Choroid plexus epithelial cell (primary cell): ENCODE data around the gene RASAL2.
A peak's percentile ranks its signal among the peaks of the same experiment; 100 is the strongest.

Experiments used
- DNase-seq: peaks from one replicate; pipeline ENCODE4 v3.0.0-alpha.2; 2010; ENCODE audit warnings: low read depth
- H3K4me3 ChIP-seq: 2 replicates; pipeline ENCODE4 v1.5.1; 2011; ENCODE audit warnings: low read depth, mild to moderate bottlenecking, control low read depth, low read length, moderate library complexity
- TF ChIP-seq, protein P1 (sequence below): conservative IDR thresholded peaks from 2 replicates; pipeline ENCODE4 v1.5.1; 2011; ENCODE audit warnings: low read depth, mild to moderate bottlenecking, control low read depth, inconsistent platforms, low read length, moderate library complexity

Gene RASAL2

GRCh38 chr1:178142806-178143205 lies 48.9 kb downstream of the RASAL2 start:
- TF ChIP-seq, protein P1, sequence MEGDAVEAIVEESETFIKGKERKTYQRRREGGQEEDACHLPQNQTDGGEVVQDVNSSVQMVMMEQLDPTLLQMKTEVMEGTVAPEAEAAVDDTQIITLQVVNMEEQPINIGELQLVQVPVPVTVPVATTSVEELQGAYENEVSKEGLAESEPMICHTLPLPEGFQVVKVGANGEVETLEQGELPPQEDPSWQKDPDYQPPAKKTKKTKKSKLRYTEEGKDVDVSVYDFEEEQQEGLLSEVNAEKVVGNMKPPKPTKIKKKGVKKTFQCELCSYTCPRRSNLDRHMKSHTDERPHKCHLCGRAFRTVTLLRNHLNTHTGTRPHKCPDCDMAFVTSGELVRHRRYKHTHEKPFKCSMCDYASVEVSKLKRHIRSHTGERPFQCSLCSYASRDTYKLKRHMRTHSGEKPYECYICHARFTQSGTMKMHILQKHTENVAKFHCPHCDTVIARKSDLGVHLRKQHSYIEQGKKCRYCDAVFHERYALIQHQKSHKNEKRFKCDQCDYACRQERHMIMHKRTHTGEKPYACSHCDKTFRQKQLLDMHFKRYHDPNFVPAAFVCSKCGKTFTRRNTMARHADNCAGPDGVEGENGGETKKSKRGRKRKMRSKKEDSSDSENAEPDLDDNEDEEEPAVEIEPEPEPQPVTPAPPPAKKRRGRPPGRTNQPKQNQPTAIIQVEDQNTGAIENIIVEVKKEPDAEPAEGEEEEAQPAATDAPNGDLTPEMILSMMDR, result no peak
- no peak overlapping the region for H3K4me3 ChIP-seq
- DNase-seq, result no peak

DNA sequence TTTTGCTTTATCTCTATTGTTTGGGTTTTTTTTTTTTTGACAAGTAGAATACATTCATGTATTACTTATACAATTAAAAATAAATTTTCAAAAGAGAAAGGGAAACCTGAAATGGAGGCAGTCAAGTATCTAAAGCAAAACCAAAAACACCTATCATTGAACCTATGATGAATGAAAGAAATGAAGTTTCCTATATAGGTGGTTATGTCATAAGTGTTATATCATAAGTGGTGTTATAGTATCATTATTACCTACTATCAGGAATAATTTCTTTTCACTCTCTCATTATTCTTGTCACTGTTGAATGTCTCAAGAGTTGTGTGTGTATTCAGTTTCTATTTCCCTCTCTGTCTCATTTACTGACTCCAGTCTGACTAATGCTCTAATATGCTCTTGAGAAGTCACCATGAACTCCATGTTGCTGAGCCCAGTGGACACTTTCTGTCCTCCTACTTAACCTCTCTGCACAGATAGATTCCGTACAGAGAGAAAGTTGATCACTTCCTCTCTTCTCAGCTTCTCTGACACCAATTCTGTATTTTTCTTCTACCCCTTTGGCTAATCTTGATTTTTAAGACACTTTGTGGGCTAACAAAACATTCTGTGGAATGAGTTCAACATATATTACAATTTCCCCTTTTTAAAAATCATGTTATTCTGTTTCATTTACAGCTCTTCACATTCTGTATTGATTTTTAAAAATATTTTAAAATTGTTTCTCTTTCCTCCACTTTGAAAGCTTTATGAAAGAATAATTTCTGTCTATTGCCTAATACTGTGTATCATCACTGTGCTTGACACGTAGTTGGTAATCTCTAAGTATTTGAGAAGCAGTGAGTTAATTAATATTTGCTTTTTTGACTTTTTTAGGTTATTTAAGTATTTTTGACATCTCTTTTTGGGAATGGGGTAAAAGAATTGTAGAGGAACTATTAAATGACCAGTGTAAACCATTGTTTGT lies 50.1 kb downstream of the RASAL2 start:
- H3K4me3 ChIP-seq, result no peak overlapping the region
- TF ChIP-seq, protein P1, result no peak
- peak; percentile 51 for DNase-seq

DNA sequence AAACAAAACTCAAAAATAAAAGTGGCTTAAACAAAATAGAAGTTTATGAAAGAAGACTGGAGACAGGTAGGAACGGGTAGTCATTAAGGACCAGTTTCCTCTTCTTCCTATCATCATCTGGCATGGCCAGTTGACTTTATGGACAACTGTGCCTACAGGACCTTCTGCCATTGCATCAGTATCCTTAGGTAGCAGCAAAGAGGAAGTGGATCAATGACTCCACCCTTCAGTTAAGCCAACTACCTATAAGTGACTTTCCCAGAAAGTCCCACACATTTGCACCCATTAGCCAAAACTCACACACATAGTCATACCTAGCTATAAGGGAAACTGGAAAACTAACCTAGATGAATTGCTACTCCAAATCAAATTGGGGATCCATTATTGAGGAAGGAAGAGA lies 51.7 kb downstream of the RASAL2 start:
- H3K4me3 ChIP-seq, result no peak overlapping the region
- TF ChIP-seq, protein P1, result no peak
- no peak for DNase-seq

- DNase-seq, result no peak
- no peak overlapping the region for H3K4me3 ChIP-seq
- TF ChIP-seq, protein P1, result no peak
Observed at GRCh38 chr1:178146436-178146835, 52.5 kb downstream of the RASAL2 start.

DNA sequence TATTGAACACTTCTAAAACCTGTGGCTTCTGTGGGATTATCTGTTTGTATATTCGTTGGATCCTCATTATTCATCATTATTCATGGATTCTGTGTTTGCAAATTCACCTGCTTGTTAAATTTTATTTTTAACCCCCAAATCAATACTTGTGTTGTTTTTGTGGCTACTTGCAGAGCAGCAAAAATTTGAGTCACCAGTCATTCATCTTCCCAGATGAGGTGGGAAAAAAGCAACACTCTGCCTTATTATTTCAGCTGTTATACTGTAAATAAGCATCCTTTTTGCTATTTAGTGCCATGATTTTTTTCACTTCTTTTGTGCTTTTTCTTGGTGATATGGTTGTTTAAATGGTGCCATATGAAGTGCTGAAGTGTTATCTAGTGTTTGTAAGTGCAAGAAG lies 56.7 kb downstream of the RASAL2 start:
- TF ChIP-seq, protein P1, result no peak
- DNase-seq, result no peak
- no peak overlapping the region for H3K4me3 ChIP-seq

DNA sequence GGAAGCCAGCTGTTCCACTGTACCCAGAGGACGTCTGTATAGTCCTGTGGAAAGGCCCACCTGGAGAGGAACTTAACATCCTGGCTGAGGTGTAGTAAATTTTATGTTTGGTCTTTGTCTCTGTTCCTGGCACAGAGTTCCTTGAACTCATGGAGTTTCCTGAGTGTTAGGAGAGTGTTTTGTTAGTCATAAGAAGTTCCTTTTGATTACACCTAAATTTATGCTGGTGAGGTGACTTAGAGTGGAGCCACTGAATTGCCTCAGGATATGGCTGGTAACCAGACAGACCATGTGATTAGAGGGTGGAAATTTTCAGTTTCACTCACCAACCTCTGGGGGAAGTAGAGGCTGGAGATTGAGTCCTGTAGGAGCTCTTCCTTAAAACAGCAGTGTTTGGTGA lies 57.9 kb downstream of the RASAL2 start:
- DNase-seq, result no peak
- no peak overlapping the region for H3K4me3 ChIP-seq
- TF ChIP-seq, protein P1, result no peak
